H9 (cell line): Measurements from ENCODE around the gene DLX6. TPM values are rescaled to one million over a fixed set of nuclear protein-coding genes. Genes with fewer than 3 reads are reported as not detected.

Experiments
- DNase-seq: peaks from one replicate; pipeline ENCODE4 v3.0.0-alpha.2; 2017
- H2AFZ ChIP-seq: one replicate; pipeline ENCODE4 v1.6.1; 2013; ENCODE audit warnings: mild to moderate bottlenecking, low read length, control low read depth, moderate library complexity
- H2AK5ac ChIP-seq: 2 replicates; pipeline ENCODE4 v1.6.1; 2013; ENCODE audit warnings: low read length, control low read depth, mixed read lengths; ENCODE audit not compliant: insufficient read length
- H2BK120ac ChIP-seq: one replicate; pipeline ENCODE4 v1.6.1; 2013; ENCODE audit warnings: low read depth, mild to moderate bottlenecking, low read length, control low read depth, inconsistent platforms; ENCODE audit not compliant: poor library complexity, severe bottlenecking
- H2BK12ac ChIP-seq: 2 replicates; pipeline ENCODE4 v1.6.1; 2013; ENCODE audit warnings: low read length, control low read depth, mixed read lengths, low read depth; ENCODE audit not compliant: insufficient read length
- H2BK15ac ChIP-seq: 2 replicates; pipeline ENCODE4 v1.6.1; 2013; ENCODE audit warnings: low read depth, low read length, control low read depth
- H2BK20ac ChIP-seq: one replicate; pipeline ENCODE4 v1.6.1; 2013; ENCODE audit warnings: low read depth, mild to moderate bottlenecking, low read length, control low read depth, inconsistent platforms; ENCODE audit not compliant: poor library complexity, severe bottlenecking
- H2BK5ac ChIP-seq: 2 replicates; pipeline ENCODE4 v1.6.1; 2013; ENCODE audit warnings: low read length, control low read depth, mixed read lengths; ENCODE audit not compliant: insufficient read length
- H3K14ac ChIP-seq: 2 replicates; pipeline ENCODE4 v1.6.1; 2013; ENCODE audit warnings: low read length, control low read depth; ENCODE audit not compliant: insufficient read depth
- H3K18ac ChIP-seq: 2 replicates; pipeline ENCODE4 v1.6.1; 2013; ENCODE audit warnings: low read depth, mild to moderate bottlenecking, mixed read lengths, low read length, control low read depth; ENCODE audit not compliant: insufficient read length
- H3K23ac ChIP-seq: 2 replicates; pipeline ENCODE4 v1.6.1; 2013; ENCODE audit warnings: low read length, control low read depth, mixed read lengths, low read depth; ENCODE audit not compliant: insufficient read length
- H3K23me2 ChIP-seq: 2 replicates; pipeline ENCODE4 v1.6.1; 2013; ENCODE audit warnings: low read depth, mild to moderate bottlenecking, mixed read lengths, low read length, control low read depth; ENCODE audit not compliant: insufficient read length, poor library complexity, severe bottlenecking
- H3K27ac ChIP-seq: 2 replicates; pipeline ENCODE4 v1.5.1; 2013; ENCODE audit warnings: low read length, control low read depth, mixed read lengths, low read depth; ENCODE audit not compliant: insufficient read length
- H3K27me3 ChIP-seq: 2 replicates; pipeline ENCODE4 v1.6.1; 2013; ENCODE audit warnings: low read length, control low read depth, inconsistent platforms; ENCODE audit not compliant: insufficient read depth
- H3K4ac ChIP-seq: 2 replicates; pipeline ENCODE4 v1.6.1; 2013; ENCODE audit warnings: low read depth, mild to moderate bottlenecking, control low read depth, inconsistent platforms, low read length, moderate library complexity
- H3K4me1 ChIP-seq: 2 replicates; pipeline ENCODE4 v1.6.1; 2013; ENCODE audit warnings: low read length, control low read depth, inconsistent platforms; ENCODE audit not compliant: insufficient read depth
- H3K4me2 ChIP-seq: 2 replicates; pipeline ENCODE4 v1.6.1; 2013; ENCODE audit warnings: low read length, control low read depth, mixed read lengths; ENCODE audit not compliant: insufficient read length, insufficient read depth
- H3K56ac ChIP-seq: 2 replicates; pipeline ENCODE4 v1.6.1; 2013; ENCODE audit warnings: low read depth, mild to moderate bottlenecking, mixed read lengths, low read length, control low read depth; ENCODE audit not compliant: insufficient read length
- H3K79me1 ChIP-seq: 2 replicates; pipeline ENCODE4 v1.6.1; 2013; ENCODE audit warnings: low read depth, mild to moderate bottlenecking, moderate library complexity, low read length, control low read depth, inconsistent platforms; ENCODE audit not compliant: insufficient read depth, poor library complexity, severe bottlenecking
- H3K79me2 ChIP-seq: 2 replicates; pipeline ENCODE4 v1.6.1; 2013; ENCODE audit warnings: low read length, control low read depth, inconsistent platforms; ENCODE audit not compliant: insufficient read depth
- H3K9ac ChIP-seq: 2 replicates; pipeline ENCODE4 v1.6.1; 2013; ENCODE audit warnings: low read length, control low read depth, mixed read lengths; ENCODE audit not compliant: insufficient read length; ENCODE audit errors: extremely low read depth
- H3K9me3 ChIP-seq: one replicate; pipeline ENCODE4 v1.6.1; 2013; ENCODE audit warnings: low read depth, low read length, inconsistent platforms; ENCODE audit not compliant: control insufficient read depth
- H3T11ph ChIP-seq: one replicate; pipeline ENCODE4 v1.6.1; 2013; ENCODE audit warnings: mild to moderate bottlenecking, low read length, control low read depth, inconsistent platforms
- H4K20me1 ChIP-seq: one replicate; pipeline ENCODE4 v1.6.1; 2013; ENCODE audit not compliant: control insufficient read depth, insufficient read length, insufficient read depth
- H4K5ac ChIP-seq: 2 replicates; pipeline ENCODE4 v1.6.1; 2013; ENCODE audit warnings: low read depth, mild to moderate bottlenecking, mixed read lengths, low read length, control low read depth; ENCODE audit not compliant: insufficient read length
- H4K8ac ChIP-seq: replicated peaks from 2 replicates; pipeline ENCODE4 v1.6.1; 2013; ENCODE audit warnings: low read length, control low read depth, mixed read lengths, low read depth; ENCODE audit not compliant: insufficient read length
- H4K91ac ChIP-seq: 2 replicates; pipeline ENCODE4 v1.6.1; 2013; ENCODE audit warnings: low read depth, mild to moderate bottlenecking, moderate library complexity, mixed read lengths, low read length, control low read depth; ENCODE audit not compliant: insufficient read length
- H3K27ac Mint-ChIP-seq, 3 experiments: 2 replicates in 2 of 3; 3 replicates in 1 of 3; pipeline ENCODE4 v1.8.0; 2020 to 2021; ENCODE audit warnings: mixed read lengths in 3 of 3, mild to moderate bottlenecking in 1 of 3, moderate library complexity in 1 of 3
- H3K27me3 Mint-ChIP-seq: 2 replicates; pipeline ENCODE4 v1.8.0; 2021; ENCODE audit warnings: low read depth, mild to moderate bottlenecking, moderate library complexity, mixed read lengths
- H3K36me3 Mint-ChIP-seq, 3 experiments: 2 replicates in 2 of 3; 3 replicates in 1 of 3; pipeline ENCODE4 v1.8.0; 2020 to 2021; ENCODE audit warnings: low read depth in 3 of 3, mixed read lengths in 3 of 3; ENCODE audit not compliant: insufficient read depth in 1 of 3
- H3K4me1 Mint-ChIP-seq, 2 experiments: 2 replicates each; pipeline ENCODE4 v1.8.0; 2020; ENCODE audit warnings: mixed read lengths in 2 of 2
- H3K4me3 Mint-ChIP-seq, 2 experiments: 2 replicates in 1 of 2; 3 replicates in 1 of 2; pipeline ENCODE4 v1.8.0; 2020 to 2021; ENCODE audit warnings: mild to moderate bottlenecking in 2 of 2, mixed read lengths in 2 of 2, moderate library complexity in 1 of 2
- H3K9me3 Mint-ChIP-seq, 2 experiments: 2 replicates in 1 of 2; 3 replicates in 1 of 2; pipeline ENCODE4 v1.8.0; 2020; ENCODE audit warnings: mild to moderate bottlenecking in 2 of 2, mixed read lengths in 2 of 2, moderate library complexity in 1 of 2
- WGBS: extraction: QIAGEN DNeasy Blood & Tissue Kit; methylation state at CpG from one replicate; pipeline ENCODE4 v1.1.7; 2013; ENCODE audit warnings: missing lambda C conversion rate, low lambda C conversion rate, mixed read lengths; ENCODE audit not compliant: insufficient read length; ENCODE audit errors: extremely low coverage; 5-methylcytosine and 5-hydroxymethylcytosine counted together
- total RNA-seq: library from RNA; stranded (reverse); gene quantifications from 2 replicates; pipeline ENCODE4 v1.2.1, GENCODE V29; 2021
- TF ChIP-seq, protein P1 (sequence below): fragments of 200-600 bp; sonication (generic); conservative IDR thresholded peaks from 3 replicates; pipeline ENCODE4 v1.8.0; 2021; ENCODE audit warnings: antibody characterized with exemption, mild to moderate bottlenecking

DLX6 gene
- total RNA-seq, 1 experiment from 2014 or later, result 0.24 TPM

DNA sequence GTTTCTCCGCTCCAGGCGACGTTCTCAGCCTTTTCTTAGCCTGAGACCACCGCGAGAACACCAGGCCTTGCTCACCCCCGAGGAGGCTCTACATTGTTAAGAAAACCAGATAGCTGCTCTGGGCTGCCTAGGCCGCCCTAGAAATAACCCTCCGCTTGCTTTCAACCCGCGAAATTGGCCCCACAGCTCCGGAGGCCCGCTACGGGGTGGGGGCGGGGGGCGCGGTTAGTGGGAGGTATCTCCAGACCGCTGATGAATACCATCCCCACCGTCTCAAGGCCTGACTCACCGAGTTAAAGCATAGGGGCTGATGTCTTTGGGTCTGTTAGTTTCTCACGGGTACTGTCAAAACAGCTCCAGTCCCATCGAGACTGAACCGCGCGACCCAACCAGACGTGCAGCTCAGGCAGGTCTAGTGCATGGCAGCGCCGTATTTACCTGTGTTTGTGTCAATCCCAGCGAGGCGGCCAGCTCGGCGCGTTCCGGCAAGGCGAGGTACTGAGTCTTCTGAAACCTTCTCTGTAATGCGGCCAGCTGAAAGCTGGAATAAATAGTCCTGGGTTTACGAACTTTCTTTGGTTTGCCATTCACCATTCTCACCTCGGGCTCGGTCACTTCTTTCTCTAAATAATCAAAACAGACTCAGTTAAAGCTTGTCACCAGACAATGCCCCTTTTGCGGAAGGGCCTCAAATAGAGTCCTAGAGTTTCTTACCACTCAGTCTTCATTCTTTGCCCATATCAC is 16.6 kb downstream of the DLX6 start:
- no peak overlapping the region for H3K4ac ChIP-seq
- Mint-ChIP-seq H3K36me3 (no peaks in the 10 kb centered on the region; a peak in 1 of 7 replicates), H3K27me3 (peaks cover 100% of the 10 kb centered on the region), H3K4me3 (peak overlapping the region; percentile 34 to 79; a peak in 4 of 5 replicates), H3K9me3 (peaks cover 5 to 21% of the 10 kb centered on the region in 2 experiments), H3K4me1 (peaks cover 62 to 81% of the 10 kb centered on the region in 2 experiments), H3K27ac (no peak overlapping the region)
- H4K8ac ChIP-seq, result no peak overlapping the region
- no peak overlapping the region for H3K18ac ChIP-seq
- peaks cover under 1% of the 10 kb centered on the region for H4K20me1 ChIP-seq
- no peaks in the 10 kb centered on the region for H3K9me3 ChIP-seq
- no peak overlapping the region for H2BK15ac ChIP-seq
- H3K56ac ChIP-seq, result no peak overlapping the region
- no peak overlapping the region for H2BK20ac ChIP-seq
- no peaks in the 10 kb centered on the region for H3K79me2 ChIP-seq
- H3K27me3 ChIP-seq, result peaks cover 99% of the 10 kb centered on the region
- WGBS, result no CpG with 5 or more reads among the region's 39 CpGs
- H2BK5ac ChIP-seq, result no peak overlapping the region
- no peak overlapping the region for H3K27ac ChIP-seq
- no peak overlapping the region for H3K9ac ChIP-seq
- no peak overlapping the region for H4K91ac ChIP-seq
- H3T11ph ChIP-seq, result no peak overlapping the region
- TF ChIP-seq, protein P1, sequence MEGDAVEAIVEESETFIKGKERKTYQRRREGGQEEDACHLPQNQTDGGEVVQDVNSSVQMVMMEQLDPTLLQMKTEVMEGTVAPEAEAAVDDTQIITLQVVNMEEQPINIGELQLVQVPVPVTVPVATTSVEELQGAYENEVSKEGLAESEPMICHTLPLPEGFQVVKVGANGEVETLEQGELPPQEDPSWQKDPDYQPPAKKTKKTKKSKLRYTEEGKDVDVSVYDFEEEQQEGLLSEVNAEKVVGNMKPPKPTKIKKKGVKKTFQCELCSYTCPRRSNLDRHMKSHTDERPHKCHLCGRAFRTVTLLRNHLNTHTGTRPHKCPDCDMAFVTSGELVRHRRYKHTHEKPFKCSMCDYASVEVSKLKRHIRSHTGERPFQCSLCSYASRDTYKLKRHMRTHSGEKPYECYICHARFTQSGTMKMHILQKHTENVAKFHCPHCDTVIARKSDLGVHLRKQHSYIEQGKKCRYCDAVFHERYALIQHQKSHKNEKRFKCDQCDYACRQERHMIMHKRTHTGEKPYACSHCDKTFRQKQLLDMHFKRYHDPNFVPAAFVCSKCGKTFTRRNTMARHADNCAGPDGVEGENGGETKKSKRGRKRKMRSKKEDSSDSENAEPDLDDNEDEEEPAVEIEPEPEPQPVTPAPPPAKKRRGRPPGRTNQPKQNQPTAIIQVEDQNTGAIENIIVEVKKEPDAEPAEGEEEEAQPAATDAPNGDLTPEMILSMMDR, result no peak
- H3K4me2 ChIP-seq, result peak overlapping the region; percentile 32
- peaks cover 9% of the 10 kb centered on the region for H3K23me2 ChIP-seq
- no peak overlapping the region for H2BK120ac ChIP-seq
- no peak overlapping the region for H3K23ac ChIP-seq
- H2AFZ ChIP-seq, result no peak overlapping the region
- no peak overlapping the region for H2BK12ac ChIP-seq
- no peak overlapping the region for H4K5ac ChIP-seq
- H3K79me1 ChIP-seq, result no peaks in the 10 kb centered on the region
- H3K4me1 ChIP-seq, result 0 out of 2 replicates have a peak, but pooled peaks cover 2% of the 10 kb centered on the region
- H3K14ac ChIP-seq, result no peak overlapping the region
- H2AK5ac ChIP-seq, result no peak overlapping the region
- DNase-seq, result peak; percentile 68
